ENCODE measurements around the gene JAML. TPM values are rescaled to one million over a fixed set of nuclear protein-coding genes. Genes with fewer than 3 reads are reported as not detected.

The JAML gene
- total and polyA plus RNA-seq, 2 of the 13 experiments (the other 11 are each of a cell fraction or from before 2014, with no cell fraction given) = 2.0 to 3.3 TPM

DNA sequence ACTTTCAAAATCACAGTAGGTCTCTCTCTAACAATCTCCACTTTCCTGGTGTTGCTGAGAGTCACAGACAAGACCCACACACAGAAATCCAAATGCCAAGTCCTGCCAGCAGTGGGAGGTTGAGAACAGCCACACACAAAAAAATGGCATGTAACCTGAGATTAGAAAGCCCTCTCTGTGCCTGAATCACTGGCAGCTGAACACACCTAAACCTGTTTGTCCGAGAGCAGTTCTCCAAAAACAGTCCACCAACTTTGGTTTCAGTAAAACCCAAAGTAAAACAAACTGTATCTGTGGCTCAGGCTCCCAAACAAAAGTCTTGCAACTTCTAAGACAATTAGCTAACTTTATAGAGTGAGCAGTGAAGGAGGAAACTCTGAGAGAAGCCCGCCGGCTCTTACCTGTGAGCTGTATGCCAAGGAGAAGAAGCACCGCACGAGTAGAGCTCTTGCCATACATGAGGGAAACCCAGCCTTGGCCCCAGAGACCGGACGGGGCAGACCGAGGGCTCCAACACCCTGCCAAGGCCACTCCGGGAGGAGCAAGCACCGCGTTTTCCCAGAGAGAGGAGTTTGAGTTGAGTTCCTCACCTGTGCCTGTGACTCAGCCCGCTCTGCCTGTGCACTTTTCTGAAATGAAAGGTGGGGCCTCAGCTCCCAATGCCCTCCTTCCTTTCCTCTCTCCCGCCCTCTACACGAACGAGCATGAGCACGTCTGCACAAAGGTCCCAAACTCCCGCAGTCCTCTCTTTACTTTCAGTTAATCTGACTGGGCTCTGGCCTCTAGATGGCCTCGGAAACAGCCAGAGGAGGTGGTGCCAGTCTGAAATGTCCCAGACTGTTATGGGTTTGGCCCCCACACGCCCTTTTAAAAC lies 39.1 kb upstream of the JAML start, which contains the start of gene MPZL2 (continued):
- TF ChIP-seq ZKSCAN1 (IDR thresholded peaks at IDR 0.05; ENCODE audit: low read length) (no peak), DZIP1 (CRISPR knock-in tag; IDR thresholded peaks at IDR 0.05) (no peak; the same call in 1 of the 2 replicates), ISX (CRISPR knock-in tag; conservative IDR thresholded peaks at IDR 0.05) (no peak), EEA1 (CRISPR knock-in tag; IDR thresholded peaks at IDR 0.05; ENCODE audit: borderline replicate concordance) (no peak), MBD4 (IDR thresholded peaks at IDR 0.05; ENCODE audit: borderline replicate concordance, low read length) (no peak), PHF21A (CRISPR knock-in tag; IDR thresholded peaks at IDR 0.05) (peak; percentile 65), EZH2 (conservative IDR thresholded peaks at IDR 0.05; ENCODE audit: low read depth, low read length) (no peak), SMAD1 (CRISPR knock-in tag; IDR thresholded peaks at IDR 0.05; ENCODE audit: borderline replicate concordance, low read depth) (peak; percentile 57; the same call in 1 of the 2 replicates), ZNF567 (CRISPR knock-in tag; IDR thresholded peaks at IDR 0.05; ENCODE audit: borderline replicate concordance) (0 out of 2 replicates have a peak, but pooled peaks have one; percentile 31), SMARCE1 (IDR thresholded peaks at IDR 0.05; ENCODE audit: borderline replicate concordance) (no peak), POLR2G (IDR thresholded peaks at IDR 0.05; ENCODE audit: low read depth, low read length) (peak; percentile 67), HDAC1 (CRISPR knock-in tag; IDR thresholded peaks at IDR 0.05) (peak; percentile 24; the same call in 1 of the 2 replicates), CBX2 (IDR thresholded peaks at IDR 0.05; ENCODE audit: low read depth, low read length) (no peak), CBX2 (CRISPR knock-in tag; IDR thresholded peaks at IDR 0.05; ENCODE audit: low read depth) (no peak), RARA (CRISPR knock-in tag; IDR thresholded peaks at IDR 0.05) (peak; percentile 26; the same call in 1 of the 2 replicates), ZNF446 (CRISPR knock-in tag; IDR thresholded peaks at IDR 0.05) (no peak), HES4 (CRISPR knock-in tag; IDR thresholded peaks at IDR 0.05; ENCODE audit: borderline replicate concordance) (no peak)
- TF ChIP-seq, protein P1, sequence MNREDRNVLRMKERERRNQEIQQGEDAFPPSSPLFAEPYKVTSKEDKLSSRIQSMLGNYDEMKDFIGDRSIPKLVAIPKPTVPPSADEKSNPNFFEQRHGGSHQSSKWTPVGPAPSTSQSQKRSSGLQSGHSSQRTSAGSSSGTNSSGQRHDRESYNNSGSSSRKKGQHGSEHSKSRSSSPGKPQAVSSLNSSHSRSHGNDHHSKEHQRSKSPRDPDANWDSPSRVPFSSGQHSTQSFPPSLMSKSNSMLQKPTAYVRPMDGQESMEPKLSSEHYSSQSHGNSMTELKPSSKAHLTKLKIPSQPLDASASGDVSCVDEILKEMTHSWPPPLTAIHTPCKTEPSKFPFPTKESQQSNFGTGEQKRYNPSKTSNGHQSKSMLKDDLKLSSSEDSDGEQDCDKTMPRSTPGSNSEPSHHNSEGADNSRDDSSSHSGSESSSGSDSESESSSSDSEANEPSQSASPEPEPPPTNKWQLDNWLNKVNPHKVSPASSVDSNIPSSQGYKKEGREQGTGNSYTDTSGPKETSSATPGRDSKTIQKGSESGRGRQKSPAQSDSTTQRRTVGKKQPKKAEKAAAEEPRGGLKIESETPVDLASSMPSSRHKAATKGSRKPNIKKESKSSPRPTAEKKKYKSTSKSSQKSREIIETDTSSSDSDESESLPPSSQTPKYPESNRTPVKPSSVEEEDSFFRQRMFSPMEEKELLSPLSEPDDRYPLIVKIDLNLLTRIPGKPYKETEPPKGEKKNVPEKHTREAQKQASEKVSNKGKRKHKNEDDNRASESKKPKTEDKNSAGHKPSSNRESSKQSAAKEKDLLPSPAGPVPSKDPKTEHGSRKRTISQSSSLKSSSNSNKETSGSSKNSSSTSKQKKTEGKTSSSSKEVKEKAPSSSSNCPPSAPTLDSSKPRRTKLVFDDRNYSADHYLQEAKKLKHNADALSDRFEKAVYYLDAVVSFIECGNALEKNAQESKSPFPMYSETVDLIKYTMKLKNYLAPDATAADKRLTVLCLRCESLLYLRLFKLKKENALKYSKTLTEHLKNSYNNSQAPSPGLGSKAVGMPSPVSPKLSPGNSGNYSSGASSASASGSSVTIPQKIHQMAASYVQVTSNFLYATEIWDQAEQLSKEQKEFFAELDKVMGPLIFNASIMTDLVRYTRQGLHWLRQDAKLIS (CRISPR knock-in tag; IDR thresholded peaks at IDR 0.05) = no peak
- TF ChIP-seq, protein P2, sequence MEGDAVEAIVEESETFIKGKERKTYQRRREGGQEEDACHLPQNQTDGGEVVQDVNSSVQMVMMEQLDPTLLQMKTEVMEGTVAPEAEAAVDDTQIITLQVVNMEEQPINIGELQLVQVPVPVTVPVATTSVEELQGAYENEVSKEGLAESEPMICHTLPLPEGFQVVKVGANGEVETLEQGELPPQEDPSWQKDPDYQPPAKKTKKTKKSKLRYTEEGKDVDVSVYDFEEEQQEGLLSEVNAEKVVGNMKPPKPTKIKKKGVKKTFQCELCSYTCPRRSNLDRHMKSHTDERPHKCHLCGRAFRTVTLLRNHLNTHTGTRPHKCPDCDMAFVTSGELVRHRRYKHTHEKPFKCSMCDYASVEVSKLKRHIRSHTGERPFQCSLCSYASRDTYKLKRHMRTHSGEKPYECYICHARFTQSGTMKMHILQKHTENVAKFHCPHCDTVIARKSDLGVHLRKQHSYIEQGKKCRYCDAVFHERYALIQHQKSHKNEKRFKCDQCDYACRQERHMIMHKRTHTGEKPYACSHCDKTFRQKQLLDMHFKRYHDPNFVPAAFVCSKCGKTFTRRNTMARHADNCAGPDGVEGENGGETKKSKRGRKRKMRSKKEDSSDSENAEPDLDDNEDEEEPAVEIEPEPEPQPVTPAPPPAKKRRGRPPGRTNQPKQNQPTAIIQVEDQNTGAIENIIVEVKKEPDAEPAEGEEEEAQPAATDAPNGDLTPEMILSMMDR (CRISPR knock-in tag; IDR thresholded peaks at IDR 0.05) = peak; percentile 59
- TF ChIP-seq, protein P3, sequence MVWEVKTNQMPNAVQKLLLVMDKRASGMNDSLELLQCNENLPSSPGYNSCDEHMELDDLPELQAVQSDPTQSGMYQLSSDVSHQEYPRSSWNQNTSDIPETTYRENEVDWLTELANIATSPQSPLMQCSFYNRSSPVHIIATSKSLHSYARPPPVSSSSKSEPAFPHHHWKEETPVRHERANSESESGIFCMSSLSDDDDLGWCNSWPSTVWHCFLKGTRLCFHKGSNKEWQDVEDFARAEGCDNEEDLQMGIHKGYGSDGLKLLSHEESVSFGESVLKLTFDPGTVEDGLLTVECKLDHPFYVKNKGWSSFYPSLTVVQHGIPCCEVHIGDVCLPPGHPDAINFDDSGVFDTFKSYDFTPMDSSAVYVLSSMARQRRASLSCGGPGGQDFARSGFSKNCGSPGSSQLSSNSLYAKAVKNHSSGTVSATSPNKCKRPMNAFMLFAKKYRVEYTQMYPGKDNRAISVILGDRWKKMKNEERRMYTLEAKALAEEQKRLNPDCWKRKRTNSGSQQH (CRISPR knock-in tag; IDR thresholded peaks at IDR 0.05; ENCODE audit: low read depth) = no peak
